DMS153 (cell line): ENCODE results near the gene FBXO47.
A peak's percentile ranks its signal among the peaks of the same experiment; 100 is the strongest.
"Not testable (repeated sequence)": the region's sequence is repeated elsewhere in the genome, so short reads cannot be mapped to it uniquely, and the experiment has no call there.

Experiments
- DNase-seq: peaks from one replicate; lab custom pipeline; 2025; lab: John Stamatoyannopoulos, UW

The FBXO47 gene

DNA sequence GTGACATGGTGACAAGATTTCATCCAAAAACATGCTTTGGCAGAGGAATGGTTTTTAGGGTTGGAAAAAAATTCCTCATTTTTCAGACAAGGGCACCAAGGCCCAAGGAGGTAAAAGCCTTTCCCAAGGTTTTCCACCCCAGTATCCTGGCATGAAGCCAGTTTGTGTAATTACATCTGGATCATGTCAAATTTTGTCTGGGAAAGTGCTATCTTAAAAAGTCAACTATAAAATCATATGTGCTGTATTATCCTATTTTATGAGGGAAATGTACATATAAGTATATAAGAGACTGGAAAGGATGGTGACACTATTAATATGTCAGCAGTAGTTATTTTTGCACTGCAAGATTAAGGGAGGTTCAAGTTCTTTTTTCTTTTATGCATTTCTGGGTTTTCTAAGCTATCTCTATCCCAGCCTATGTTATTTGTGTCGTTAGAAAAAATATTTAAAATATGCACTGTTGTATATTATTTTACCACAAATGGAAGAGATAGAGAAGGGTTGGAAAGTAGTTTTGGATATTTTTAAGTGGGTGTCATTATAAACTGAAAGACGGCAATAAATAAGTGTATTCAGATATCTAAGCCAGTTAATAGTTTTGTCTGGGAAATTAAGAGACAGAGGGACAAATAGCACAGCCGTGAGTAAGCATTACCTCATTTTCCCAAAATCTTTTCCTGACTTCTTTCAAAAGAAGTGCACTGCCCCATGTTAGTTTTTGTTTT is 13.5 kb upstream of the FBXO47 start:
- no peak for DNase-seq

DNA sequence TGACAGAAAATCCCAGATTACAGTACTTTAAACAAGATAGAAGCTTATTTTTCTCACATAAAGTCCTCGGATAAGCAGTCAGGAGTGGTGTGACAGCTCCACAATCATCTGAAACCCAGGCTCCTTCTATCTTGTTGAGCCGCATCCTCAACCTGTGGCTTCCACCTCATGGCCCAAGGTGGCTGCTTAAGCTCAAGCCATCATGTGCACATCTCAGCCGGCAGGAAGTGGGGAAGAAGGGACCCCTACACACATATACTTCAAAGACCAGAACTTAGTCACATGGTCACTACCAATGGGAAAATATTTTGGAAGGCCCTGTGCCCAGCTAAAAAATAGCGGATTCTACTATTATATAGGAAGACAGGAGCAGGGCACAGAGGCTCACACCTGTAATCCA is 11.0 kb upstream of the FBXO47 start:
- no peak for DNase-seq

DNA sequence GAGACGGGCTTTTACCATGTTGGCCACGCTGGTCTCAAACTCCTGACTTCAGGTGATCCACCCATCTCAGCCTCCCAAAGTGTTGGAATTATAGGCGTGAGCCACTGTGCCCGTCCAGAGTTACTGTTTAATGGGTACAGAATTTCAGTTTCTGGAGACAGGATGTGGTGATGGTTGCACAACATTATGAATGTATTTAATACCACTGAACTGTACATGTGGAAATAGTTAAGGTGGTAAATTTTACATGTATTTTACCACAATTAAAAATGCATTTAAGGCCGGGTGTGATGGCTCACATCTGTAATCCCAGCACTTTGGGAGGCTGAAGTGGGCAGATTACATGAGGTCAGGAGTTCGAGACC is 9.0 kb upstream of the FBXO47 start:
- DNase-seq = not testable (repeated sequence)

DNA sequence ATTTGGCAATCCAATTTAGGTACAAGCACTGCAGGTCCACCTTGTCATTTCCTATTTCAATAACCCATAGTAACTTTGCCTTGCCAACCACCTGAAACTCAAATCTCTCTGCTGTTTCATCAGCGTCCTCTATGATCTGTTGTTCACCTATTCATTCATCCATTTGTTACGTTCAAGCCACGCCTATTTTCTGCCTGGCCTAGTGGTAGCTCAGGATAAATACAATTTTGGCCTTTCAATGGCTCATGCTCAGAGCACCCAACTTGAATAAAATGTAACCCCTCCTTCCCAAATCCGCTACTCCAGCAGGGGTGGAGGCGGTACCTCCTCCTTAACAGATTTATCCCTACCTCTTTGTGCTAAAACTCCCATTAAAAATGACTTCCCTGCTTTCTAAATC is 3.6 kb upstream of the FBXO47 start:
- DNase-seq = no peak

DNA sequence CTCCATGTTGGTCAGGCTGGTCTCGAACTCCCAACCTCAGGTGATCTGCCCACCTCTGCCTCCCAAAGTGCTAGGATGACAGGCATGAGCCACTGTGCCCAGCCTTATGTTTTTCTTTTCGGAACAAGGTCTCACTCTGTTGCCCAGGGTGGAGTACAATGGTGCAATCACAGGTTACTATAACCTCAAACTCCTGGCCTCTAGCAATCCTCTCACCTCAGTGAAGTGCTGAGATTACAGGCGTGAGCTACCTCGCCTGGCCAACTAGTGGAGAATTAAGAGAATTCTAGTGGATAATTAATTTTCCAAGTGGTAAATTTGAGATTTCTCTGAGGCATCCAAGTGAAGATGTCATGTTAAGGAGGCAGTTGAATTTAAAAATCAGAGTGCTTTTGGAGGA is 2.9 kb upstream of the FBXO47 start:
- no peak for DNase-seq

DNA sequence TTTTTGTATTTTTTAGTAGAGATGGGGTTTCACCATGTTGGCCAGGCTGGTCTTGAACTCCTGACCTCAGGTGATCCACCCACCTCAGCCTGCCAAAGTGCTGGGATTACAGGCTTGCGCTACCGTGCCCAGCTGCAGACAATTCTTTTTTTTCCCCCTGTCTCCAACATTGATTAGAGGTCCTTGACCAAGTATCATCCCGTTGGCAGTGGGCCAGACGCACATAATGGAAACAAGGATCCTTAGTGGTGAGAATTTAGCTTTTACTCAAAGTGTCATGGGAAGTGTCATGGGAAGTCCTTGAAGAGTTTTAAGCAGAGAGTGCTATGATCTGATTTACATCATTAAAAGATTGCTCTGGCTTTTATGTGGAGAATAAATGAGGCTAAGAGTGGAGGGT is 2.1 kb upstream of the FBXO47 start:
- DNase-seq = no peak

DNA sequence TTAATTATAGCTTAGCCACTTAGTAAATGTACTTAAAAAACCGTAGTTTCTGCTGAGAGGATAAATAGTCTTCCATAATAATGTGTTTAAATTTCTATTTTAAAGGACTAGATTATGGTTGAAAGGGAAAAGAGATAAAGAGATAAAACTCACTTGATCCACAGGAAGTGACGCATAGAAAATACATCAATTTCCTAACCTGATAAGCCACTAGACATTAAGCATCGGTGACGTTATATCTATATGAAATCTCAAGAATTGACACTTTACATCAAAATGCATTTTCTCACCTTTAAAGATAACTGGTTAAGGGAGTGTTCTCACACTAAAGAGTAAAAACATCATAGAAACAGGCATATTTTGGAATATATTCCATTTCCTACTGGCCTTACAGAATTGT is 5.8 kb downstream of the FBXO47 start:
- DNase-seq = no peak

DNA sequence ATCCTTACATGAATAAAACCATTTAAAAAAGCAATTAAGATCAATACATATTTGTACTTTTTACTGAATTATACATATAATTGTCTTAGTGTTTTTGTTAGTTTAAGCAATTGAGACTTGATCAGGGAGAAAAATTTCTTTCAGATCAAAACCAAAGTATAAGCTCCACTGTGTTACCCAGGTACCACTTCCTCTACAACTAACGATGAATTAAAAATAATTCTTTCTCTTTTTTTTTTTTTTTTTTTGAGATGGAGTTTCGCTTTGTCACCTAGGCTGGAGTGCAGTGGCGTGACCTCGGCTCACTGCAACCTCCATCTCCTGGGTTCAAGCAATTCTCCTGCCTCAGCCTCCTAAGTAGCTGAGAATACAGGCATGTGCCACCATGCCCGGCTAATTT is 6.8 kb downstream of the FBXO47 start:
- DNase-seq = no peak

DNA sequence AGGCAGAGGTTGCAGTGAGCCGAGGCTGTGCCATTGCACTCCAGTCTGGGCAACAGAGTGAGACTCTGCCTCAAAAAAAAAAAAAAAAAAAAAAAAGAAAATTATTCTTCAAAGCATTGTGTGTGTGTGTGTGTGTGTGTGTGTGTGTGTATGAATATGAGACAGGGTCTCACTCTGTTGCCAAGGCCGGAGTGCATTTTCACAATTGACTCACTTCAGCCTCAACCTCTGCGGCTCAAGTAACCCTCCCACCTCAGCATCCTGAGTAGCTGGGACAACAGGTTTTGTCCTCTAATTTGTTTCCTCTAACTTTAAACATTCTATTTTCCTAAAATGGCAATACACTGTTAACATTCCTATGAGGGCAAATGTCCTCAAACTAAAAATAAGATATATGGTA is 7.7 kb downstream of the FBXO47 start:
- no peak for DNase-seq

DNA sequence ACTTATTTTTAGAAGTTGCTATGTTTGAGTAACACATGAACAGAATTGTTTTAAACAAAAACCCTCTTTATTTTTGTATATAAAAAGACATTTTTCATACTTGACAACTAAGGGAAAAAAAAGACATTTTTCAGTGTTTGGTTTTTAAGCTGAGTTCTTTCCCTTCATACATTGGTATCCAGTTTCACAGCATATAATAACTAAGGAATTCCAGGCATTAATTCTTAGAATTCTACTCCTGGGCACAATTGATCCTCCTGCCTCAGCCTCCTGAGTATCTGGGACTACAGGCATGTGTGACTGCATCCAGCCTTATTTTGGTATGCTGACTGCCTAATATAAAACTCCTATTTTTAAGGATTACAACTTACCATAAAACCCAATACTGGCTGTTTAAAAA is 8.4 kb downstream of the FBXO47 start:
- no peak for DNase-seq

DNA sequence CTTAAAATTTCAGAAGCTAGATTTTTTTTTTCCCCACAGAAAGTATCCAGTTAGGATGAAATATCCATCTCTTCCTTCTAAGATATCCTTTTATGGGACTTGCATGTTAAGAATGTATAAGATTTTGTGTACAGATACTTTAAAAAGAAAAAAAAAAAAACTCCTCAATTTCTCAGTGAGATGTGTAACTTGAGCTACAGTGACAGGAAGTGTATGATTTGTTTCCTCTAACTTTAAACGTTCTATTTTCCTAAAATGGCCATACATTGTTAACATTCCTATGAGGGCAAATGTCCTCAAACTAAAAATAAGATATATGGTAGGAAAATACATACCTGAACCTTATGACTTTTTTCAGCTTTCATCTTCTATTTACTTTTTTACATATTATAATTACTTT is 8.9 kb downstream of the FBXO47 start:
- no peak for DNase-seq

DNA sequence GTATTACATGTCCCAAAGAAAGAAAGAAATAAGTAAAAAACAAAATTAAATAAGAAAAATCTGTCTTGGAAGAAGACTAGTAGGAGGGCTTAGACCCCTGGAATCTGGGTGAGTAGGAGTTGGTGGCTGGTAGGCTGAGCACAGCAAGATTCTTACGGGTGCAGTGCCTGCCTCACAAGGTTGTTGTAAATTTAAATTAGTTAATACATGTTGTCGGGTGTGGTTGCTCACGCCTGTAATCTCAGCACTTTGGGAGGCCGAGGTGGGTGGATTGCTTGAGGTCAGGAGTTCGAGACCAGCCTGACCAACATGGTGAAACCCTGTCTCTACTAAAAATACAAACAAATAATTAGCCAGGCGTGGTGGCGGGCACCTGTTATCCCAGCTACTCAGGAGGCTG is 13.4 kb downstream of the FBXO47 start:
- not testable (repeated sequence) for DNase-seq

DNA sequence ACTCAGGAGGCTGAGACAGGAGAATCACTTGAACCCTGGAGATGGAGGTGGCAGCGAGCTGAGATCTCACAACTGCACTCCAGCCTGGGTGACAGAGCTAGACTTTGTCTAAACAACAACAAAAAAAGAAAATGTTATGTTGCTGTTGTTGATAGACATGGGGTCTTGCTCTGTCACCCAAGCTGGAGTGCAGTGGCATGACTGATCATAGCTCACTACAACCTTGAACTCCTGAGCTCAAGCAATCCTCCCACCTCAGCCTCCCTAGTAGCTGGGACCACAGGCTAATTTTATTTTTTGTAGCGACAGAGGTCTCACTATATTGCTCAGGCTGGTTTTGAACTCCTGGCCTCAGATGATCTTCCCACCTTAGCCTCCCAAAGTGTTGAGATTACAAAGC is 20.0 kb downstream of the FBXO47 start:
- no peak for DNase-seq

DNA sequence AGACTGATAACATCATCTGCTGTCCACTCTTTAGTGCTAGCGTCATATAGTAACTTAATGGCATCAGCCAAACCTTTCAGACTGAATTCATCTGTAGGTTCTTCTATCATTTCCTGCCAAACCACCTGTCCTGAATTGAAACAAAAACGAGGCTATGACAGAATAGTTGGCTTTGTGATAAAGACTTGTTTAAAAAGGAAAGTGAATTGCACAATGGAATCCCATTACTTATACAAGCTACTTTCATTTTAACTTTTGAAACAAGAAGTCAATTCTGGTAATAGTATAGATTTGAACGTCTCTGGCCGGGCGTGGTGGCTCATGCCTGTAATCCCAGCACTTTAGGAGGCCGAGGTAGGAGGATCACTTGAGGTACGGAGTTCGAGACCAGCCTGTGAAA is 23.6 kb downstream of the FBXO47 start:
- DNase-seq = peak; percentile 61

DNA sequence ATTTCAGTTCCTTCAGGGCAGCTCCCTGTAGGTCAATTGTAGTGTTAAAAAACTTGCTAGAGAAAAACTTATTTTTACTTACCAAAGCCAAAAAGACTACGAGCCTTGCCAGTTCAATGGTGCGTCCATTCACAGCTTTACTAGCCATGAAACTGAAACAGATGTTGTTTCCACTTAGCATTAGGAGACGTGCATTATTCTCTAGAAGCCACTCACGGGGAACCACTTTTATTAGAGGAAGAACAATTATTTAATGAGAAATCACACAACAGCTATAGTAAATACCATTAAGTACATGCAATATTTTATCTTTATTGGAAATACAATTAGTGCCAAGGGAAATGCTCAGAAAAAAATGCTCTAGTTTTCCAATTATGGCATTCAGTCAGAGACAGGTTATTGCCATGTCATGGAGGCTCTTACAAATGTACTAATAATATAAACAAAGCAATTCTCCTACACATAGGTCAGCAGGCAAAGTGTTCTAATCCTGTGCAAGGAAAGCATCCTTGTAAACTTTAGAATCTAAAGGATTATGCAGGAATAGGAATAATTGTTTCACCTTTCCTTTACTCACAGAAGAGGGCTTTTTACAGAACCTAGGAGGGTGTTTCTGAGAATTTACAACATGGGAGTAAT is 24.4 kb downstream of the FBXO47 start:
- peak; percentile 69 for DNase-seq

DNA sequence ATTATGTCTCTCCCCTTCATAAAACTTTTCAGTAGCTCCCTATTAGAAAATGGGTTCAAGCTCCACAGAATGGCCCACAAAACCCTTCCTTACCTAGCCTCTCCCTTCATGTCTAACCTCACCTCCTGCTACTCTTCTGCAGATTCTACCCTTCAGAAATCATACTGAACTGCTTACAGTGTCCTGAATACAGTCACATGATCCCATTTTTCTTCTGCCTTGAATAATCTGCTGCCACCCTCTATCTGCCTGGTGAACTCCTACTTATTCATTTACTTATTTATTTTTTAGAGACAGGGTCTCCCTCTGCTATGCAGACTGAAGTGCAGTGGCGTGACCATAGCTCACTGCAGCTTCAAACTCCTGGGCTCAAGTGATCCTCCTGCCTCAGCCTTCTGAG is 26.8 kb downstream of the FBXO47 start:
- DNase-seq = no peak

DNA sequence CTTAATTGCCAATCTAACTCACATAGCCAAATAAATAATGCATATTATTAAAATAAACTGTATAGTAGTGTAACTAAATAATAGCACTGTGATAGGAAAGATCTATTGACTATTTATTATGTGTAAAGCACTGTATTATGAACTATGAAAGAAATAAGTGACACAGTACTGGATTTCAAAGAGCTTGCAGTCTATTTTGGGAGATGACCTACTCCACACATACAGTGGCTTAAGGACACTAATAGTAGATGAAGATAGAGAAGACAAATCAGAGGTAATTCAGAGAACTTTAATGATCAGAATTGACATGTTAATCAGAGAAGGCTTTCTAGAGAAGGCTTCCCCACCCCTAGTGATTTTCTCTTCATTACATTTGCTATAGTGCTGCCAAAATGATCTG is 27.2 kb downstream of the FBXO47 start:
- no peak for DNase-seq

DNA sequence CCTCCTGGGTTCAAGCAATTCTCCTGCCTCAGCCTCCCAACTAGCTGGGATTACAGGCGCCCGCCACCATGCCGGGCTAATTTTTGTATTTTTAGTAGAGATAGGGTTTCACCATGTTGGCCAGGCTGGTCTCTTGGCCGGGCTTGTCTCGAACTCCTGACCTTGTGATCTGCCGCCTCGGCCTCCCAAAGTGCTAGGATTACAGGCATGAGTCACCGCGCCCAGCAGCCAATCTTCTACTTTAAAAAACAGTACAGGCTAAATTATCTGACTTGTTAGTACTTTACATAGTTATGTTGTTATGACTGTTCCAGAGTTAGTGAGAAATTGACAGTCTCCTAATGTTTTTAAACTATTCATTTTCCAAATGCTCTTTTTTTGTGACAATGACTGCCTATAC is 33.2 kb downstream of the FBXO47 start:
- DNase-seq = not testable (repeated sequence)

DNA sequence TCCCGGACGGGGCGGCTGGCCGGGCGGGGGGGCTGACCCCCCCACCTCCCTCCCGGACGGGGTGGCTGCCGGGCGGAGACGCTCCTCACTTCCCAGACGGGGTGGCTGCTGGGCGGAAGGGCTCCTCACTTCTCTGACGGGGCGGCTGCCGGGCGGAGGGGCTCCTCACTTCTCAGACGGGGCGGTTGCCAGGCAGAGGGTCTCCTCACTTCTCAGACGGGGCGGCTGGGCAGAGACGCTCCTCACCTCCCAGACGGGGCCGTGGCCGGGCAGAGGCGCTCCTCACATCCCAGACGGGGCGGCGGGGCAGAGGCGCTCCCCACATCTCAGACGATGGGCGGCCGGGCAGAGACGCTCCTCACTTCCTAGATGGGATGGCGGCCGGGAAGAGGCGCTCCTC is 36.4 kb downstream of the FBXO47 start:
- DNase-seq = not testable (repeated sequence)

DNA sequence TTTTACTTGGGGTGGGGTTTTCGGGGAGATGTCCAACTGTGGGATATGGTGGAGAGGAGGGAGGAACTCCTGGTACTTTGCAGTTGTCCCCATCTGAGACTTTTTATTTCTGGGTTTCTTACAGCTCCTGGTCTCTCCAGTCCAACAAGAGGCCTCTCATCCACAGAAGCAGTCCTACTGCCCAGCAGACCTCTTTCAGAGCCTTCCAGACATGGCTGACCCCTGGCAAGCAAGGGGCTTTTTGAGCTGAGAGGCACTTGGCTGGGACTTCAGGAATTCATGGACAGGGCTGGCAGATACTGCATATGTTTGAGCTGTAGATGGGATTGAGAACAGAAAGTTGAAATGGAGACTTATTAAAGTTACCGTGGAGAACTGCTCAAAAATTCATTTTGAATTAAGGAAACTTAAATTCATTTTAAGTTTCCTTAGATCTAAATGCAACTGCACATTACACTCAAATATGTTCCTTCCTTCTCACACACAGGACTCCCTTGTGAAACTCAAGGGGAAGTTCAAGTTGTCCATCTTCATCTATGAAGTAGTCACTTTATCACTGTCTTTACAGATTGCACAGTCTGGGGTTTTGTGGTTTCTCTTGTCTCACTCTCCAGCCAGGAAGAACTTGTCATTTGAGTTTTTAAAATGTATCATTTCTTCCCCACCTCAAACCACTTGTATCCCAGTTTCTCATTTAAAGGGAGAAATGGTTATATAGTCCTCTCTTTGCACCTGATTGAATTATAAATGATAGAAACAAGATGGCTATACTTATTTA is 40.7 kb downstream of the FBXO47 start:
- DNase-seq = no peak

DNA sequence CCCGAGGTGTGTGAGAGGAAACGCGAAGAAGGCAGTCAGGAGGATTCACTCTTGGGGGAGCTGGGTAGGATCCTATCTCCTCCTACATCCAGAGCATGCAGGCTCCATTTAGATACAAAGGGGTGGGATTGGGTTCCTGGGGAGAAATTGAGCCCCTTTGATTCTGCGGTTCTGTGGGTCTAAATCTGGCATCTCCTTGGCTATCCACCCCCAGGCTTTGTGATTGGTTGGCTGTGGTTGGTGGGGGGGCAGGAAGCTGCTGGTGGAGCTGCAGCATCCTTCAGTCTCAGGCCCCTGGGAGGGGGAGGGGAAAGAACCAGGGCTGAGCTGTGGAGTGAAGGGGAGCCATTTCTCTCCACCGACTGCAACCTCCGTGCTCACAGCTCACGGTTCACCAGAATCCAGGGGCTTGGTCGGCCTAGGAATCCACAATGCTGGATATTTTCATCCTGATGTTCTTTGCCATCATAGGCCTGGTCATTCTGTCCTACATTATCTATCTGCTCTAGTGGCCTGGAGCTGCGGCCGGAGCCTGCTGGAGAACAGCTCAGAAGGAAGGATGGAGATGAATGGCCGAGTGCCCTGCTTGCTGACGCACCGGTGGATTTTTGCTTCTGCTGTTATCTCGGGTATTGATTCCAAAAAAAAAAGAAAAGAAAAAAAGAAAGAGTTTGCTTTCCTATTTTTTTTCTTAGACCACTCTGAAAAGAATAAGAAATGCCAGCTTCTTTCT is 41.8 kb downstream of the FBXO47 start, which contains the start of gene LASP1NB:
Gene LASP1NB, plus strand, starts transcription at position 352 of the 733 bp plus-strand sequence.
- no peak for DNase-seq

DNA sequence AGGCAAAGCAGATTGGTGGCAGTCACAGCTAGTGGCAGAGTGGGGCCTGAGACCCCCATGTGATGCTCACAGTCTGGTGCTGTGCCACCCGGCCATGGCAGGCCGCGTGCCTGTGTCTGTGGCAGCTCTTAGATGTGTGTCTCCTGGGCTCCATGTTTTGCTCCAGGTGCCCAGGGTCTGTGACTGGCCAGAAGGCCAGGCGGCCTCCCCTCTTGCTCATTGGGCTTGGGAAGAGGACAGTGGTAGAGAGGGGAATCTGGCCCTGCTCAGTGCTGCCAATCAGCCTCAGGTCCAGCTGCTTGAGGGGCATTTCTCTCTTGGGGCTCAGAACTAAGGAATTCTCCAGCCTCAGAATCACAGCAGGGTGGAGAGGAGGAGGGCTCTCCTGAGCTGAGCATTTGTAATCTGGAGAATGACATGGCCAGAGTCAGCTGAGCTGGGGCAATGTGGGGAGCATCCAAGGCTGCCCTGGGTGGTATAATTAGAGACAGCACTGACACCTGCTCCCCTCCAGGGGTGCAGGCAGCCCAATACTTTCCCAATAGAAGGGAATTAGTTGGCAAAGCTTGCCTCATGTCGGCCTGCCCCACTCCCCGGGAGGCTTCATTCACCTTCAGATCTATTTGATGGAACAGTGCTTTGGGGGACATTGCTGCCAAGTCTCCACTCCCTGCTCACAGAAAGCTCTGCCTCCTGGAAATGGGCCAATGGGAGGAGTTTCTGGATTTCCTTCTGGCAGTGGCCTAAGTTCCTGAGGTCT is 44.5 kb downstream of the FBXO47 start:
- no peak for DNase-seq
